Neural cell (in vitro differentiated cells): ENCODE measurements around the gene HK2. TPM values are rescaled to one million over a fixed set of nuclear protein-coding genes. Genes with fewer than 3 reads are reported as not detected.
"Not testable (repeated sequence)": the region's sequence is repeated elsewhere in the genome, so short reads cannot be mapped to it uniquely, and the experiment has no call there.

ENCODE experiments used
- H2AFZ ChIP-seq: fragments of 200-600, 300-800 bp; sonication (generic), shearing (Covaris generic); 2 replicates; pipeline ENCODE4 v1.6.0; 2014; ENCODE audit warnings: low read depth, mild to moderate bottlenecking, antibody characterized with exemption, low read length, moderate library complexity
- H3F3A ChIP-seq: fragments of 200-600 bp; shearing (Covaris generic); 2 replicates; pipeline ENCODE4 v1.6.1; 2016; ENCODE audit warnings: mild to moderate bottlenecking, moderate library complexity, mixed read lengths, antibody characterized with exemption, low read length; ENCODE audit not compliant: insufficient read depth, poor library complexity, severe bottlenecking
- H3K27ac ChIP-seq: fragments of 200-600, 300-800 bp; sonication (generic), shearing (Covaris generic); 2 replicates; pipeline ENCODE4 v1.5.1; 2014; ENCODE audit warnings: mild to moderate bottlenecking, low read length, moderate library complexity
- H3K27me3 ChIP-seq: fragments of 300-800, 200-600 bp; sonication (generic), shearing (Covaris generic); 2 replicates; pipeline ENCODE4 v1.6.0; 2014; ENCODE audit warnings: mild to moderate bottlenecking, low read depth, low read length, moderate library complexity; ENCODE audit not compliant: insufficient read depth
- H3K36me3 ChIP-seq: fragments of 300-800, 200-600 bp; sonication (generic), shearing (Covaris generic); 2 replicates; pipeline ENCODE4 v1.5.1; 2014; ENCODE audit warnings: mild to moderate bottlenecking, antibody characterized with exemption, low read length, moderate library complexity; ENCODE audit not compliant: insufficient read depth
- H3K4me2 ChIP-seq: fragments of 300-800, 200-600 bp; sonication (generic), shearing (Covaris generic); 2 replicates; pipeline ENCODE4 v1.6.0; 2014; ENCODE audit warnings: mild to moderate bottlenecking, low read length
- H3K4me3 ChIP-seq: fragments of 300-800, 200-600 bp; sonication (generic), shearing (Covaris generic); 2 replicates; pipeline ENCODE4 v1.5.1; 2014; ENCODE audit warnings: mild to moderate bottlenecking, low read length, moderate library complexity
- H3K79me2 ChIP-seq: fragments of 200-600 bp; shearing (Covaris generic); replicated peaks from 2 replicates; pipeline ENCODE4 v1.6.0; 2014; ENCODE audit warnings: mild to moderate bottlenecking, low read length, moderate library complexity; ENCODE audit not compliant: insufficient read depth
- H3K9ac ChIP-seq: fragments of 300-800, 200-600 bp; sonication (generic), shearing (Covaris generic); 2 replicates; pipeline ENCODE4 v1.6.1; 2016; ENCODE audit warnings: mild to moderate bottlenecking, low read length, mixed read lengths
- H3K9me2 ChIP-seq: fragments of 200-600 bp; shearing (Covaris generic); 2 replicates; pipeline ENCODE4 v1.6.1; 2016; ENCODE audit warnings: mild to moderate bottlenecking, low read length, mixed read lengths; ENCODE audit not compliant: insufficient read depth
- H3K9me3 ChIP-seq: fragments of 200-600, 300-800 bp; sonication (generic), shearing (Covaris generic); 2 replicates; pipeline ENCODE4 v1.6.1; 2016; ENCODE audit warnings: mild to moderate bottlenecking, mixed run types, low read length, moderate library complexity, mixed read lengths
- H4K20me1 ChIP-seq: fragments of 200-600 bp; shearing (Covaris generic); 2 replicates; pipeline ENCODE4 v1.6.1; 2016; ENCODE audit warnings: mild to moderate bottlenecking, mixed run types; ENCODE audit not compliant: insufficient read depth
- CTCF ChIP-seq: fragments of 450-650 bp; IDR thresholded peaks from 2 replicates; pipeline ENCODE4 v1.5.1; 2014; ENCODE audit warnings: antibody characterized with exemption, mild to moderate bottlenecking, moderate library complexity; ENCODE audit not compliant: poor library complexity, severe bottlenecking
- EP300 ChIP-seq: fragments of 450-650 bp; conservative IDR thresholded peaks from 2 replicates; pipeline ENCODE4 v1.6.1; 2014; ENCODE audit warnings: antibody characterized with exemption, mild to moderate bottlenecking, moderate library complexity; ENCODE audit not compliant: poor library complexity, severe bottlenecking
- EZH2 ChIP-seq: fragments of 200-600, 300-800 bp; shearing (Covaris generic), sonication (generic); IDR thresholded peaks from 2 replicates; pipeline ENCODE4 v1.6.1; 2014; ENCODE audit warnings: antibody characterized with exemption, low read length, borderline replicate concordance, mild to moderate bottlenecking; ENCODE audit not compliant: insufficient read depth, poor library complexity, severe bottlenecking
- MXI1 ChIP-seq: fragments of 450-650 bp; conservative IDR thresholded peaks from 2 replicates; pipeline ENCODE4 v1.6.1; 2014; ENCODE audit warnings: antibody characterized with exemption, mild to moderate bottlenecking; ENCODE audit not compliant: poor library complexity, severe bottlenecking
- POLR2AphosphoS5 ChIP-seq: IDR thresholded peaks from 2 replicates; pipeline ENCODE4 v1.6.1; 2012
- RAD21 ChIP-seq: fragments of 450-650 bp; conservative IDR thresholded peaks from 2 replicates; pipeline ENCODE4 v1.6.1; 2014; ENCODE audit warnings: antibody characterized with exemption, mild to moderate bottlenecking, moderate library complexity
- REST ChIP-seq: IDR thresholded peaks from 2 replicates; pipeline ENCODE4 v1.6.1; 2012; ENCODE audit warnings: borderline replicate concordance
- SMC3 ChIP-seq: fragments of 450-650 bp; conservative IDR thresholded peaks from 2 replicates; pipeline ENCODE4 v1.6.1; 2014; ENCODE audit warnings: antibody characterized with exemption, mild to moderate bottlenecking, moderate library complexity; ENCODE audit not compliant: poor library complexity
- TAF1 ChIP-seq: IDR thresholded peaks from 2 replicates; pipeline ENCODE4 v1.6.1; 2012; ENCODE audit warnings: low read depth
- polyA plus RNA-seq: library from polyadenylated mRNA; depleted of rRNA; stranded (reverse); fragments of >200 nt; gene quantifications from 2 replicates; pipeline ENCODE4 v1.2.3, GENCODE V29; 2014

The HK2 gene
- polyA plus RNA-seq, 1 donor from 2014 or later = 0.47 TPM

- no peaks in the 10 kb centered on the region for H3F3A ChIP-seq
- H3K27me3 ChIP-seq = no peaks in the 10 kb centered on the region
- H3K4me2 ChIP-seq = no peak overlapping the region
- H3K9ac ChIP-seq = no peak overlapping the region
- H3K79me2 ChIP-seq = no peaks in the 10 kb centered on the region
- TF ChIP-seq POLR2AphosphoS5 = no peak
- TF ChIP-seq RAD21 = no peak
- no peak for TF ChIP-seq CTCF
- H3K27ac ChIP-seq = no peak overlapping the region
- H3K9me2 ChIP-seq = no peaks in the 10 kb centered on the region
- H4K20me1 ChIP-seq = no peaks in the 10 kb centered on the region
- no peak overlapping the region for H3K4me3 ChIP-seq
- no peaks in the 10 kb centered on the region for H3K36me3 ChIP-seq
- H3K9me3 ChIP-seq = no peaks in the 10 kb centered on the region
- no peak overlapping the region for H2AFZ ChIP-seq
Measured at GRCh38 chr2:74906395-74906794, 72.5 kb downstream of the HK2 start.

GRCh38 chr2:74907560-74907959, 73.6 kb downstream of the HK2 start:
- not testable (repeated sequence) for H3K79me2 ChIP-seq, H3K9me3 ChIP-seq, H3F3A ChIP-seq, H3K4me2 ChIP-seq, H2AFZ ChIP-seq, H4K20me1 ChIP-seq, H3K36me3 ChIP-seq, H3K27ac ChIP-seq, H3K9ac ChIP-seq, H3K27me3 ChIP-seq, H3K4me3 ChIP-seq, H3K9me2 ChIP-seq

- Histone ChIP-seq H3F3A (no peaks in the 10 kb centered on the region), H4K20me1 (no peaks in the 10 kb centered on the region), H3K27me3 (no peaks in the 10 kb centered on the region), H3K27ac (no peak overlapping the region), H2AFZ (no peak overlapping the region), H3K36me3 (no peaks in the 10 kb centered on the region), H3K9me3 (no peaks in the 10 kb centered on the region), H3K9ac (no peak overlapping the region), H3K4me3 (no peak overlapping the region), H3K79me2 (no peaks in the 10 kb centered on the region), H3K9me2 (no peaks in the 10 kb centered on the region), H3K4me2 (no peak overlapping the region)
- TF ChIP-seq CTCF = no peak
- TF ChIP-seq EP300 = no peak
- TF ChIP-seq RAD21 = no peak
- TF ChIP-seq REST = no peak
- TF ChIP-seq EZH2 = no peak
- no peak for TF ChIP-seq POLR2AphosphoS5
- no peak for TF ChIP-seq SMC3
- no peak for TF ChIP-seq MXI1
- no peak for TF ChIP-seq TAF1
Measured at GRCh38 chr2:74908748-74909444, 75.0 kb downstream of the HK2 start.
